HG03457 (cell line): ENCODE measurements around the gene ZNF480.
A peak's percentile ranks its signal among the peaks of the same experiment; 100 is the strongest.
"Not testable (repeated sequence)": the region's sequence is repeated elsewhere in the genome, so short reads cannot be mapped to it uniquely, and the experiment has no call there.

Experiments
- ATAC-seq: cut with Tn5 transposase; IDR thresholded peaks from one replicate; pipeline ENCODE4 v1.9.1; 2021; ENCODE audit warnings: moderate number of reproducible peaks; ENCODE audit not compliant: unreplicated experiment

The ZNF480 gene

GRCh38 chr19:52336791-52337381 lies 39.9 kb downstream of the ZNF480 start:
- ATAC-seq, result no peak

DNA sequence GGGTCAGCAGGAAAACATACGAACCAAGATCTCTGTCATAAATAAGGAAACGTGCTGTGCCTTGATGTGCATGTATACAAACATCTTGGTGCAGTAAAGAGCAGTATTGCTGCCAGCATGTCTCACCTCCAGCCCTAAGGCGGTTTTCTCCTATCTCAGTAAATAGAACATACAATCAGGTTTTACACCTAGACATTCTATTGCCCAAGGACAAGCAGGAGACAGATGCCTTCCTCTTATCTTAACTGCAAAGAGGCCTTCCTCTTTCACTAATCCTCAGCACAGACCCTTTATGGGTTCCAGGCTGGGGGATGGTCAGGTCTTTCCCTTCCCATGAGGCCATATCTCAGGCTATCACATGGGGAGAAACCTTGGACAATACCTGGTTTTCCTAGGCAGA lies 42.1 kb downstream of the ZNF480 start:
- ATAC-seq, result not testable (repeated sequence)

DNA sequence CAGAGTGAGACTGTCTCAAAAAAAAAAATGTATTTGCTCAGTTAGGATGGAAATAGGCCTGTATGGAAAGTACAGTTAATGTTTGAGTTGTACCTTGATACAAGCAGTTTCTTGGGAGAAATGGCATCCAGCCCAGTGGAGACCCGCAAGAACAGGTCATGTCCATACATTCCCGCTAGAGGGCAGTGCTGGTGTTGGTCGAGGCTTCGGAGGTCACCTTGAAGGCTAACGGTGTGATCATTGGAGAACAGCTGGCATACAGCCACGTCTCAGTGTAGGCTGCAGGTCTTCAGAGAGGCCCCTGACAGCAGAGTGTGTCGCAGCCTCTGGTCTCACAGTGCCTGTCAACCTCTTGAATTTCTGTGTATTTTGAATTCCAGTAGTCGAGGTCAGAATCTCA lies 46.6 kb downstream of the ZNF480 start:
- ATAC-seq, result no peak

- ATAC-seq, result no peak
Measured at GRCh38 chr19:52345162-52345561, 48.2 kb downstream of the ZNF480 start.

DNA sequence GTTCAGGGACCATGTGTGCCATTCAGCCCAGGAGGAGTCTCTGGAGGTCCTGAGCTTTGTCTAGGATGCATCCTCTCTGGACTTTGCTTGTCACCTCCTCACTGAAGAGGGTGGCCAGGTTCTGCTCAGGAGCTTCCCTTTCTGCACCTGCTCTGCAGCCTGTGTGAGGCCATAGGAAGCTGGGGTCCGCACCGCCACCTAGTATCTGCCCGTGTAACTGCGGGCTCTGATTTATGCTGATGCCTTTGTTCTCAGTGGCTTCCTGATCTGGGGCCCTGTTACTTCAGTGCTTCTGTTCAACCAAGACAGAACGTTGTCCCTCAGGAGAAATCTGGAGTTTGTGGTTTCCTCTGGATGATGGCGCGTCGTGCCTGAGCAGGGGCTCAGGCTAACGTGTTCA lies 54.5 kb downstream of the ZNF480 start:
- ATAC-seq, result no peak

DNA sequence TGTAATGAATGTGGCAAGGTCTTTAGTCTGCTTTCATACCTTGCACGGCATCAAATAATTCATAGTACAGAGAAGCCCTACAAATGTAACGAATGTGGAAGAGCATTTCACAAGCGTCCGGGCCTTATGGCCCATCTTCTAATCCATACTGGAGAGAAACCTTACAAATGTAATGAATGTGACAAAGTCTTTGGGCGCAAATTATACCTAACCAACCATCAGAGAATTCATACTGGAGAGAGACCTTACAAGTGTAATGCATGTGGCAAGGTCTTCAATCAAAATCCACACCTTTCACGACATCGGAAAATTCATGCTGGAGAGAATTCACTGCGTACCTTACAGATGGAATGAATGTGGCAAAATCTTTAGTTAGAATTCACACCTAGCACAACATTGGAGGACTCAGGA lies 69.5 kb downstream of the ZNF480 start:
- ATAC-seq, result no peak

GRCh38 chr19:52369559-52370340 lies 72.8 kb downstream of the ZNF480 start, which contains the start of gene ZNF880:
Gene ZNF880, plus strand, starts transcription at chr19:52369923. Its CDS starts 43 bp downstream, at chr19:52369966.
- peak; percentile 61 for ATAC-seq

DNA sequence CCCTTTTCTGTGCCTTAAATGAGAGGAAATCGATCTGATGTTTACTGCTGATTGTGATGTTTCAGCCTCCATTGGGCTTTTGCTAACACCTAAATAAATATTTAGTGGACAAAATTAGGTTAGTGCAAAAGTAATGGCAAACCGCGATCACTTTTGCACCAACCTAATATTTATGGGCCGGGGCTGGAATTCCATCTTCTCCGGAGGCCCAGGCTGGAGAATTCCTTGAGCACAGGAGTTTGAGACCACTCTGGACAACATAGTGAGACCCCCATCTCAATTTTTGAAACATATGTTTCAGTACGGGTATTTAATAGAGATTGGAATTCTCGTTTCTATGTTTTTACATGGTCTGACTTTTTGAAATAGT lies 73.4 kb downstream of the ZNF480 start:
- ATAC-seq, result no peak
